ENCODE data around the gene MYO5C.

MYO5C gene, protein sequence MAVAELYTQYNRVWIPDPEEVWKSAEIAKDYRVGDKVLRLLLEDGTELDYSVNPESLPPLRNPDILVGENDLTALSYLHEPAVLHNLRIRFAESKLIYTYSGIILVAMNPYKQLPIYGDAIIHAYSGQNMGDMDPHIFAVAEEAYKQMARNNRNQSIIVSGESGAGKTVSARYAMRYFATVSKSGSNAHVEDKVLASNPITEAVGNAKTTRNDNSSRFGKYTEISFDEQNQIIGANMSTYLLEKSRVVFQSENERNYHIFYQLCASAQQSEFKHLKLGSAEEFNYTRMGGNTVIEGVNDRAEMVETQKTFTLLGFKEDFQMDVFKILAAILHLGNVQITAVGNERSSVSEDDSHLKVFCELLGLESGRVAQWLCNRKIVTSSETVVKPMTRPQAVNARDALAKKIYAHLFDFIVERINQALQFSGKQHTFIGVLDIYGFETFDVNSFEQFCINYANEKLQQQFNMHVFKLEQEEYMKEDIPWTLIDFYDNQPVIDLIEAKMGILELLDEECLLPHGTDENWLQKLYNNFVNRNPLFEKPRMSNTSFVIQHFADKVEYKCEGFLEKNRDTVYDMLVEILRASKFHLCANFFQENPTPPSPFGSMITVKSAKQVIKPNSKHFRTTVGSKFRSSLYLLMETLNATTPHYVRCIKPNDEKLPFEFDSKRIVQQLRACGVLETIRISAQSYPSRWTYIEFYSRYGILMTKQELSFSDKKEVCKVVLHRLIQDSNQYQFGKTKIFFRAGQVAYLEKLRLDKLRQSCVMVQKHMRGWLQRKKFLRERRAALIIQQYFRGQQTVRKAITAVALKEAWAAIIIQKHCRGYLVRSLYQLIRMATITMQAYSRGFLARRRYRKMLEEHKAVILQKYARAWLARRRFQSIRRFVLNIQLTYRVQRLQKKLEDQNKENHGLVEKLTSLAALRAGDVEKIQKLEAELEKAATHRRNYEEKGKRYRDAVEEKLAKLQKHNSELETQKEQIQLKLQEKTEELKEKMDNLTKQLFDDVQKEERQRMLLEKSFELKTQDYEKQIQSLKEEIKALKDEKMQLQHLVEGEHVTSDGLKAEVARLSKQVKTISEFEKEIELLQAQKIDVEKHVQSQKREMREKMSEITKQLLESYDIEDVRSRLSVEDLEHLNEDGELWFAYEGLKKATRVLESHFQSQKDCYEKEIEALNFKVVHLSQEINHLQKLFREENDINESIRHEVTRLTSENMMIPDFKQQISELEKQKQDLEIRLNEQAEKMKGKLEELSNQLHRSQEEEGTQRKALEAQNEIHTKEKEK (N-terminal part only)

DNA sequence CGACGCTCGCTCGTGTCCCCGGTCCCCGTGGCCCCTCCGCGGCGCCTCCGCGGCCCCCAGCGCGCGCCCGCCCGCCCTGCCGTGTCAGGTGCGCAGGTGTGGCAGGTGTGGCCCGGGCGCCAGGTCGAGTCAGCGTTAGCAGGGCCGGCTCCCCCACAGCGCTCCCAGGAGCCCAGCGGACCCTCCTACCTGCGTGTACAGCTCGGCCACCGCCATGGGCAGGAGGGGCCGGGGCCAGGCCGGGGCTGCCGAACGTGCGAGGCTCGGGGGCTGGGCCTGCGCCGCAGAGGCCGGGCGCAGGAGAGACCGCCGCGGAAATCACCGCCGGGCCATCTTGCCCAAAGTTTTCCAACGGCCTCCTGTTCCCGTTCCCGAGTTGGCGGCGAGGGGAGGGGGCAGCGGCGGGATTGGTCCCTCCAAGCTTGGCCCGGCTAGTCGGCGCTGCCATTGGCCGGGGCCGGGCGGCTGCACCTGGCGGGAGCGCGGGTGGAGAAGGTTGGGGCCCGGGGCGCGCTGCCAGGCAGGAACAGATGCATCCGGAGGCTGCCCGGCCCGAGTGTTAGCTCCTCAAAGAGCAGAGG lies at the start of gene MYO5C:
TSS of gene MYO5C (minus strand) at position 384 of the 581 bp plus-strand sequence. CDS start at position 216, 168 bp downstream.
- DNase-seq = peak; percentile 69

DNA sequence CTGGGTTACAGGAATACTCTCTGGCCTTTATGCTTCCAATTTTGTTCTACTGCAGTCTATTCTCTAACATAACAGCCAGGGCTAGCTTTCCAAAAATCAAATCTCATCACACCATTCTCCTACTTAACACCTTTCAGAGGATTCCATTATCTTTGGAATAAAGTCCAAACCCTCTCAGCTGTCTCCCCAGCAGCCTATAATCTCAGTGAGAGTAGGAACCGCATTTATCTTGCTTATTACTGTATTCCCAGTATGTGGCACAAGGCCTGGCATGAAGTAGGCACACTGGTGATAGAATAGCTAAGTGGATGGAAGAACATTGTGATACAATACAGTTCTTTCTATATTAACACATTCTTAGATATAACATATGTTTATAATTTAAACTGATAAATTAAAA lies 49.0 kb upstream of the MYO5C start:
- no peak for DNase-seq

DNA sequence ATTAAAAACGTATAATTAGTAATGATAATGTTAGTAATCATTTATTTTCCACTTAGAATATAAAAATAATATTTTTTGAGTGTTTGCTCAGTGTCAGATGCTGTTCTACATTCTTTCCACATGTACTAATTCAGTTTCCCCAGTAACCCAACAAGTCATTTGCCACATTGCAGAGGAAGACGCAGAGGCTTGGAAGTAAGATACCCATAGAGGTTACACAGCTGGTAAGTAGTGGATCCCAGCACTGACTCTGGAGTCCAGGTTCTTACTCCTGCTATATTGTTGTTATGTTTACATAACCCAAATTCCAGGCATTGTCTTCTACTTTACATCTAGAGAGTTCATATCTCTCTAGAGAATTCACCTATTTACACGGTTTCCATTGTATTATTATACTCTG lies 48.2 kb upstream of the MYO5C start:
- DNase-seq = no peak

DNA sequence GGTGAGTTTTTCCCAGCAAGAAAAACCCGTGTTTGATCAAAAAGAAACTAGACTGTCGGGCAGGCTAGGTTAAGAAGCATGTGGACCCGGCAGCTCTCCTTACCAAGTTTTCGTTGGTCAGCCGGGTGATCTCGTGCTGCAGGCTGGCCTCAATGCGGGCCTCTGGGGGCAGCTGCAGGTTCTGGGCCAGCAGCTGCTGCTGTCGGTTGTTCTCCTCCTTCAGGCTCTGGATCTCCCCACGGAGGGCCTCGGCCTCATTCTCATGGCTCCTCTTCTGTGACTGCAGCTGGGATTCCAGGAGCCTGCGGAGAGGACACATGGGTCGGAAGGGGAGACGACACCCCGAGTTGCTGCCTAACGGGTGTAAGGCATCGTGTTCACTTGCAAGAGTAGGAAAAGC lies 44.5 kb upstream of the MYO5C start:
- DNase-seq = no peak

DNA sequence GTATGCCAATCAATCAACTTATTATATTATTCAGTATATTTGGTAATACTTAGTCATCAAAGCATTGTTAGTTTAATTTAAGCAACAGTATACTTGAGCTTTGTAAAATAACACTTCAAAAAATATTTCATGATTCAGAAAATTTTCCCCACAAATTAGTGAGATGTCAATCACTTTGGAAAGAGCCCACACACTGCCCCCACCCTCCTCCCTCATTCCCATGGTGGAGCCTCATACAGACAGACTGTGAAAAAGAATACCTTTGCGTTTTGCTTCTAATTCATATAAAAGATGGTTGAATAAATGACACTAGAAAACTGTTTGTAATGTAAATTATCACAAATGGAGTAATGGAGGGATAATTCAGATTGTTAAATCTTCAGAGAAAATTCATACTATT lies 43.3 kb upstream of the MYO5C start:
- no peak for DNase-seq

DNA sequence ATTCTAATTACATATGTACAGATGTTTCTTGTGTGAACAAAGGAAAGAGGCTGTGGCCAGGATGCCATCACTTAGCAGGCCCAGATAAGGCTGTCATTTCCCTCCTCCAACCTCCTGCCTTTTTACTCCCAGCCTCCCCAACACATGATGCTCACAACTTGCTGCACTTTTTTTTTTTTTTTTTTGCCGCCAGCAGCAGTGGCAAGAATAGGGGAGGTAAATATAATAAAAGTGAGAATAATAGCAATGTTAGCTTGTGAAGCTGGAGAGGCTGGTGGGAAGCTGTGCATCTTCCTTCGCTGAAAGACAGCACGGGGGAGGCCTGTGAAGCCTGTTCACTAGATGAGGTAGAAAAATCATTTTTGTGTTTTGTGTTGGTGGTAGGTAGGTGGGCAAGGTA lies 42.5 kb upstream of the MYO5C start:
- no peak for DNase-seq

DNA sequence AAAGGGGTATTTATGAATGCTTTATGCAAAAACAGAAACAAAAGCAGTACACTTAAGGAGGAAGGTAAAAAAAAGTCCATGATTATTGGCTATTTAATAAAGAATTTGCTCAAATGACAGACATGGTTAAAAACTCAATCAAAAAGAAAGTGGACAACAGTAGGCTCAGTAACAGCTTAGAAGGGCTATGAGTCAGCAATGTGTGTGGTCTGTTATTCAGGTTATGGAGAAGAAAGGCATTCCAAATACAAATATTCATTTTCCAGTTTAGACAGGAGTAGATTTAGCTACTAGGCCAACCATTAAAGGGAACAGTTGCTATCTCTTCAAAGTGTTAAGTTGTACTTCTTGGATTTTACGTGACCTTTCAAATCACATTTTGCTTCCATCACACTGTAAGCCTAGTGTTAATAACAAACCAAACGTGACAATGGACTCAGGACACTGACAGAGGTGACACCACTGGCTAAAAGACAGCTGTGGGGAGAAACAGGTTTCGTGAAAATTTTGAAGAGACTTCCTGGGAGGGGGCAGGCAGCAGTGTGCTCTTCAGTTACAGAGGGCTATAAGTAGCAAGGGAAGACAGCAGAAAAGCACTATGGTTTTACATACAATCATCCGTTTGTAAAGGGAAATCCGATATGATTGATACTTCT lies 41.7 kb upstream of the MYO5C start:
- no peak for DNase-seq

DNA sequence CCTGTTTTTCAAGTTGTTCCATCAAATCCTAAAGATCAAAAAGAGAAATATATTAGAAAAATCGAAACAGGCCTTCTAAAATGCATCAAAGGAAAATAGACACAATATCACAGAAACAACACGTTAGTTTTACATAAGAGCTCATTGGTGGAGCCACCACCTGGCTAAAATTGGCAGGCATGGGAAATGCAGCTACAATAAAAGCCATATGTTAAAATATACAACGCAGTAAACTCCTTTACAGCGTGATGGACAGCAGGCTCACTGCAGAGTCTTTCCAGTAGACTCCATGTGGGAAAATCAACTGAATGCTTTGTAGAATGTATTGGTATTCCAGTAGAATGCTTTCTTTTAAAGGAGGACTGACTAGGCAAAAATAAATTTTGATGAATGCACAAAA lies 40.9 kb upstream of the MYO5C start:
- no peak for DNase-seq

DNA sequence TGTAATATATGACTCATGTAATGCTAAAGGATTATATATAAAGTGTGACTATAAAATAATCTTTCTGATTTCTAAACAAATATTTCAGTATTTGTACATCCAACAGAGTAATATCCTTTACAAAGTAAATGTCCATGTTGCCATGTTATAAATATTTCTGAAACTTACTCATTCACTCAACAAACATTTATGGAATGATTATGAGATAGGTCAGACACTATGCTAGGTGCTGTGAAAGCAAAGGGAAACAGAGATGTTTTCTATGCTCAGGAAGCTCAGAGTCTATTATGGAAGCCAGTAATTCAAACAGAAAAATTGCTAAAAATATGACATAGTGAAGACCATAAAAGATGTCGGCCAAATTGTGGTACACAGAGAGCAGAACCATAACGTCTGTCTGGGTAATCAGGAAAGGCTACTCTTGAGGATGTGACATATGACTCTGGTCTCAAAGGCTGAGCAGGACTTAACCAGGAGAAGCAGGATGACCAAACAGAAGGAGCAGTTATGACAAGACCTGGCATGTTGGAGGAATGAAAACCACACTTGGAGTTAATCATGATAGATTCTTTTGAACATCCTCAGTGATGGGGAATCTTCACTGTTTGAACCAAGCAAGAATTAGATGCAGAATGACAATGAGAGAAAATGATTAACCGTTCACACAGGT lies 39.0 kb upstream of the MYO5C start:
- no peak for DNase-seq

DNA sequence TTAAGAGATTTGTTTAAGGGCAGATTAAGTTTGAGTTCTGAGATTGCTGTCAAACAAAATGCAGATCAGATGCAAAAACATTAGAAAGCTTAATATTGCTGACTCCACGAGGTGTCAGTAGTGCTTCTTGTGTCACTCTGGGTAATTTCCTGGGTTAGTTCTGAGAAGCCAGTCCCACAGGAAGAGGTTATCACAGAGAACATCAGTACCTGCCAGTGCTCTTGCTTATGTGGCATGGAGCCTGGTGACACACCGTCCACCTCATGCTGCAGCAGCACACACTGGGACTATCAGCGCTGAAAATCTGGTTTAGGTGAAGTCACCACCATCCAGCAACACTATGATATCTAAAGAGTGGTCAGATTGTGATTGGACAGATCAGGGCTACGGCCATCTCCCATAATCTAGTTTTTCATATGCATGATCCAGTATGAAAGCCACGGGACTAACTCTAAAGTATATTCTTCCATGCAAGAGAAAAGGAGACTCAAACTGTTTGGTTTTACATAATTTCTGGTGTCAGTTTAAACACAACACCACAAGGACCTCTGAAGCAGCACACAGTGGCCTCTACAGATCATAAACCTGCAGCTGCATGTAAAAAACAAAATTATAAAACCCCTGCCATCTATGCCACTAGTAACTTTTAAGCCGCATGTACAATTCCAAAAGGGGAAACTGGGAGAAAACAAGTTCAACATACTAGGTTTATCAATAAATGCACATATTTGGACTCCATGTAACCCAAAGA lies 36.1 kb upstream of the MYO5C start:
- no peak for DNase-seq

DNA sequence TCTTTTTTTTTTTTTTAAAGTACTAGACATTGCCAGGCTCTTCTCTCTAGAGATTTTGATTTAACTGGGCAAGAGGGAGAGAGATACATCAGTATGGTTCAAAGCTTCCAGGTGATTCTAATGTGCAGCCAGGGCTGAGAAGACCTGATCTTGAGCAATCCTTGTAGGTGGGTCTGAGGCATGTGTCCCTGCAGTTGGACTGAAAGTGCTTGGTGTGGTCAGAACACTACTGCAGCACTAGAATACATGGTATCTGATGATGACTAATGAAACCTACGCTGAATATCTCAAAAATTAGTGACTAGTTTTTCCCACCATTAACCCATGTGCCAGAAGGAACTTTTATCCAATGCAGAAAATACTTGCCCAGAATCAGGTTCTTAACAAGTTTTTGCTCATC lies 34.4 kb upstream of the MYO5C start:
- no peak for DNase-seq

DNA sequence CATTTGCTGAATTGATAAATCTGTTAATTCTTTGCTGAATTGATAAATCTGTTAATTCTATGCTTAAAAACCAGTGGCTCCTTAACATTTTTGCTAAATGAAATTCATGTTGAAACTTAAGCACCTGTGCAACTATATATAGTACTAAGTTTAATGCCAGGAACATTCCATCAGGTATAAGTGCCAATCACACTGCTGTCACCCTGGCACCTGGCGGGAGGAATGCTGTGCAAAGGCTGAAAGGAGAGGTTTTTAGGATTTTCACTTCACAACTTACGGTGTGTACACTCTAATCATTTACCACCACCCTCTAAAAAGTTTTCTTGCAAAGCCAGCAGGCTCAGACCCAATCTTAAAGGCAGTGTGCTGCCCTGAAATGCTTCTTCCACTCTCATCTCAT lies 33.5 kb upstream of the MYO5C start:
- DNase-seq = no peak

DNA sequence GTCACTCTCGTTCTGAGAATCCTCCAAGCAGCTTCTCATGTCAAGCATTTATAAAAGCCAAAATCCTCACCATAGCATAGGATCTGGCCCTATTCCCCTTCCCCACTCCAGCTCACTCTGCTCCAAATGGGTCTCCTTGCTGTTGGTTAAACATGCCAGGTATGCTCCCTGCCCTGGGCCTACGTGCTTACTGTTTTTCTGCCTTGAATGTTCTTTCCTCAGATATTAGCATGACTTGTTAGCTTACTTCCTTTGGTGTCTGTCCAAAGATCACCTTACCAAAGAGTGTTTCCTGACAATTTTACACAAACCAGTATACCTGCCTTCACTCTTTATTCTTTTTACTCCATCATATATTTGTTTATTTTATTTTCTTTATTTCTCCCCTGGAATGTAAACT lies 33.1 kb upstream of the MYO5C start:
- DNase-seq = no peak

DNA sequence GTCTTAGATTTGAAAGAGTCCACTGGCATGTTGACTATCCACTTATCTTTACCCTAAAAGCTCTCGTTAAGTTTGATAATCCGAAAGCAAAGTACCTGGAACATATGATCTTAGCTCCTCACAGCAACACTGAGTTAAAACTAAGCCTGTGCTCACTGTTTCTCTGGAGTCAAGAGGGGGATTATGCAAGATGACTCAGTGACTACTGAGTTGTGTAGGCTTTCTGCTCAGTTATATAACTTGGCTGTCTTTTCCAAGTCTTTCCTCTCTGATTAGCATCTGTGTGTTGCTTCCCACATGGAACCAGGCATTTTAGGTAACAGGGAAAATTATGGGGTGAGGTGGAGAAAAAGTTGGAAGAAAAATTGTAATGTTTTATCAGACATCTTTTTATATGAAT lies 31.2 kb upstream of the MYO5C start:
- DNase-seq = no peak

DNA sequence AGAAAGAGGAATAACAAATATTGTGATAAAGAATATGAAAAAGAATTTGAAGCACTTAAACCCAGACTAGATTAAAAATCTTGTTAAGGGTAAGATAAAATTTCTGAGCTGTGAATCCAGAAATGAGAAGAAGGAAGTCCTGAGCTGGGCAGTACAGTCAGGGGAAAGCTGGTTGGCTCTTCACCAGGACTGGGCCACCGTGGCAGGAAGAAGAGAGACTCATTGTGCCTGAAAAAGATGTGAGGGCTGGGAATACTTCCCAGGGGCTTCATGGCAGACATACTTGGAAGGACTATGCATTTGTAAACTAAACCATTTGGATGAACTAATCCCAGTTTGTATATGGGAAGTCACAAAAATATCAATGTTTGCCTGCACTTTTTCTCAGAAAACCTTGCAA lies 28.5 kb upstream of the MYO5C start:
- no peak for DNase-seq

DNA sequence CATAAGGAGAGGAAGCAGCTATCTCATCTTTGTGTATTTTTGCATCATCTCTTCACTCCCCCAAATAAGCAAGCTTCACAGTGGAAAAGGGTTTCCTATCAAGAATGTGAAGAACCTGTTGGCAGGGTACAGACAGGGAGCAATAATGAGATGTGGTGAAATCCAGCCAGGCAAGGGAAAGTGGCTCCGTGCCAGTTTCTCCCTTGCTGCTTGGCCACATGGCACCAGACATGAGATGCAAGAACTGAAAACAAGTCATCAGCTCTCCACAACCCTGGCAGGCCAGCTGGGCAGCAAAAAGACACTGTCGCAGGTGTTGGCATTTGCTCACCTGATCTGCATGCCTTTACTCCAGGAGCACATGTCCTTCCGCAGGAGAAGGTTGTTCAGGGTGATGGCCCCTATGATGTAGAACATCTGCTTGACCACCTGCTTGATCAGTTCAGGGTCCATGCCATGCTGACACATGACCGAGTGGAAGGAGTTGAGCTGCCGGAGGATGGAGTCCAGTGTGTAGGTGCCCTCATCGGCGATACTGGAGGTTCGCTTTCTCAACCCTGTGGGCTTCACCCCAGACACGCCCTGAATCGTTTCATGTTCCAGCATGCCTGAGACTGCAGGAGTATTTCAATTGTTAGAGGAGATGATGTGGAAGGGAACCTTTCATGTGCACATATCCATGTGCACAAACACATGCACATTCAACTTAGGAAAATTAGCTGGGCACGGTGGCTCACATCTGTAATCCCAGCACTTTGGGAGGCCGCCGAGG lies 23.3 kb upstream of the MYO5C start:
- no peak for DNase-seq

DNA sequence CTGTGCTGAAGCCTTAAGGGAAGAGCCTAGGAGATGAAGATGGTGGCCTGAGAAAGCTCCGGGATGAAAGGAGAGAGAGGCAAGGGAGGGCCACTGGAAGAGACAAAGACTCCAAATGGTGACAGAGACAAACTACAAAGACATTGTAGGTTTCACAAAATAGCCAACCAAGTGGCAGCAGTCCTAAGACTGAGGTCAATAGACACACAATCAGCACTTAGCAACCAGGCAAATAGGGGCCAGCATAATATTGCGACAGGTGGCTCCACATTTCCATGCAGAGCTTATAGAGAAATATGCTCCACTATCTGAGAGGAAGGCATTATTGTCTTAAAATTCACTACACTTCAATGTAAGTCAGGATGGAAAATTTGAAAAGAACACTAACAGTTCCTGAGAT lies 22.1 kb upstream of the MYO5C start:
- DNase-seq = no peak

DNA sequence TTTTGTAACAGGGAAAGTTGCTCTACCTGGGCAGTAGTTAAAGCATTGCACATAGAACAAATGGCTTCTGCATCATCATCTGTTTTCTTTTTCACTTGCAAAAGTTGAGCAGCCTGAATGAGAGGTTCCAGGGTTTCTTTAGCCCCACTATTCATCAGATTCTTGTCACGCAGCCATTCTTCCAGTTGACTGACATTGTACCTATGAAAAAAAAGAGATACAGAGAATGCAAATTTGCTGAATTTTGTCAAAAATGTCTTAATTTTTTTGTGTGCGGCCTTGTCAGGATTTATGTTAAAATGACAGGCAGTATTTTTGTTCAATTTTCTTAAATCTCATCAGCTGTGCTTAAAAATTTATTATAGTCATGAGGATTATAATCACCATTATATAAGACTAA lies 21.4 kb upstream of the MYO5C start:
- no peak for DNase-seq

DNA sequence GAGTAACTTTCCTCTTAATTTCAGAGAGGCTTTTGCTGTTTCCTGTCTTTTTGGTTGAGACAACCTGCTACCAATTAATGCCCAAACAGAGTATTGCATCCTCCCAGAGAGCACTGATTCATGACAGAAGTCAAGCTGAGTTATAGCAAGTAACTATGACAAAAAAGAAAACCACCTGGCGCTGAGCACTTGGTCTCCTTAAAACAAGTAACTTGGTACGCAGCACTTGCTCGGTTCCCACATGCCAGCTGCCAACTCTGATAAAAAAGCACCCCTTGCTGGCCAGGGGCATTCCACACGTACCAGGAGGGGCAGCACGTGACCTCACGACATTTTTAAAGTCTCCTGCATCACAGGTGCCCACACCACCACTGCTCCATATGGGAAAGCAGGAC lies 13.5 kb upstream of the MYO5C start:
- no peak for DNase-seq

DNA sequence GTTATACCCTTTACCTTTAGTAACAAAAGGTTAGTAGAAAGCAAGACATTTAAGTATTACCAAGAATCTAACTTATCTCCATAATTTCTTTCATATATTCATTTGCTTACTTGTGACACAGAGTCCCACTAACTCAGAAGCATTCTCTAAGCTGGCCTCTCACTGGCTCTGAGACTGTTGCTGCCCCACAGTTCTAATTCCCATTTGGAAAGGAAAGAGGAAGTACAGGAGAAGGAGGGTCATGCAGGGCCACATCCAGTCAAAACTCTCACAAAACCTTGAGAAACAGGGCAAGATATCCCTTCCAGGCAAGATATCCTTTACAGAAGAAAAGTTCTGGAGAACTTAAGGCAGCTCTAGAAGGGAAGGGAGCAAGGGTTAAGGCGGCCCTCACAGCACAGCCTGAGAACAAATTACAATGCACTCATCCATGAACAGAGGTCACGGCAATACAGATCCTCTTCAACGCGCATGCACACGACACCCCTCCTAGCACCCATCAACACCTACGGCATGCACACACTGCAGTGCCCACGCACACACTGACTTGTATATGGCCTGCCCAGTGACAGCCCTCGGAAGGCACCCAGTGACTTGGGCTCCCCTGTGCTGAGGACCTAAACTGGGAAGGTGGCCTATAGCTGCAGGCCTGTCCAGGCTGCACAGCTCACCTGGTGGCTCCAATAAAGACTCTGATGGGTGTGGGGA lies 13.0 kb upstream of the MYO5C start:
- no peak for DNase-seq
